Testis (tissue), 2 donors: Measurements from ENCODE around the gene MAN2B2.

ENCODE experiments used
- CTCF ChIP-seq, 3 experiments: fragments of 450-650 bp in 2 of 3; fragments of 200-600 bp in 1 of 3; sonication (generic) in 1 of 3; IDR thresholded peaks; one replicate each; pipeline ENCODE4 v1.5.1; 2016 to 2019; ENCODE audit warnings: antibody characterized with exemption in 3 of 3, mild to moderate bottlenecking in 2 of 3, moderate library complexity in 1 of 3
- POLR2A ChIP-seq: fragments of 450-650 bp; IDR thresholded peaks from one replicate; pipeline ENCODE4 v1.6.1; 2017; ENCODE audit warnings: antibody characterized with exemption, mild to moderate bottlenecking, moderate library complexity

DNA sequence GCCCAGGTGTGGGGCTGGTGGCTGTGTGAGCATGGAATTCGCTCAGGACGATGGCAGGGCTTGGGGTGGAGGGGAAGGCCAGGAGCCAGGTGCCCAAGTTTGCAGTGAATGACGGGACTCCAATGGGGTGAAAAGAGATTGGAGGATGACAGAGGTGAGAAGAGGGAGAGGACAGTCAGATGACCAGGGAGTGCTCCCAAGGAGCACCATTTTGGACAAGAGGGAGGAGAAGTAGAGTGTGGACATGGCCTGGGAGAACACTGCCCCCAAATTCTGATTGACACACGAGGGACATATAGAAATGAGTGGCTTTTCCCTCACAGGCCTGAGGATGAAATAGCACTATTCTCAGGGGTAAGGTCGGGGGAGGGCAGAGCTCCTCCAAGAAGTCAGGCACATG, 72.2 kb downstream of the MAN2B2 start:
- no peak for TF ChIP-seq CTCF (IDR thresholded peaks at IDR 0.05)
- no peak for TF ChIP-seq POLR2A
